ENCODE data around the gene HPCAL4. TPM values are rescaled to one million over a fixed set of nuclear protein-coding genes. Genes with fewer than 3 reads are reported as not detected.

Gene HPCAL4
- total and polyA plus RNA-seq, 10 of the 15 experiments (the other 5 are each of a cell fraction or from before 2014, with no cell fraction given), result 0.05 to 0.18 (median 0.06) TPM; not detected in 5

- intact Hi-C loops (cut with micrococcal nuclease; ENCODE audit: unreplicated experiment), result loop anchor here (10.0 kb wide), 1 partner anchor 264 kb away; no protein-coding TSS in a partner anchor
- Histone ChIP-seq H2AFZ (ENCODE audit: control insufficient read depth, low read depth, low read length) (no peak overlapping the region), H3K4me2 (ENCODE audit: control insufficient read depth, insufficient read depth) (no peak overlapping the region), H3K27ac (ENCODE audit: control insufficient read depth, insufficient read depth) (no peak overlapping the region), H3K27me3 (replicated peaks in 1 of 2; ENCODE audit: control insufficient read depth in 2 of 2, insufficient read depth in 2 of 2, low read length in 1 of 2) (no peaks in the 10 kb centered on the region), H3K9ac (ENCODE audit: control insufficient read depth, insufficient read depth, low read length) (no peak overlapping the region), H4K20me1 (ENCODE audit: control insufficient read depth, insufficient read depth) (no peaks in the 10 kb centered on the region), H3K36me3 (ENCODE audit: control insufficient read depth in 2 of 2, insufficient read depth in 2 of 2, low read length in 1 of 2) (no peaks in the 10 kb centered on the region), H3K4me3 (no peak overlapping the region), H3K9me3 (replicated peaks; ENCODE audit: control insufficient read depth, insufficient read depth, low read length) (no peaks in the 10 kb centered on the region; the same call in 2 of the 3 replicates), H3K4me1 (ENCODE audit: control insufficient read depth, insufficient read depth, low read length) (peaks cover 14% of the 10 kb centered on the region), H3K79me2 (ENCODE audit: control insufficient read depth, insufficient read depth, low read length) (no peaks in the 10 kb centered on the region)
- in situ Hi-C loops (cut with MboI), result no loop called here
- no peak for ATAC-seq
- POLR2A ChIA-PET, result no interaction called here
- 61% methylated on average over 3 of the region's 3 CpGs for WGBS (ENCODE audit: insufficient coverage, insufficient replicate concordance, low lambda C conversion rate, missing lambda C conversion rate)
- CTCF ChIA-PET, result interaction anchor here (0.9 kb wide), 1 partner anchor 11 kb away, joined by 3 read pairs; no protein-coding TSS in a partner anchor
- RAD21 ChIA-PET (ENCODE audit: unreplicated experiment), result no interaction called here
- TF ChIP-seq POU2F2 (IDR thresholded peaks at IDR 0.05; ENCODE audit: borderline replicate concordance, low read depth, low read length), result no peak
- no TSS peak for BruUV-seq (replicated peaks)
- no peak for FAIRE-seq
- DNase-seq (ENCODE audit: low read depth, low spot score), result no peak
- SMC1A ChIA-PET (ENCODE audit: uncharacterized antibody, unreplicated experiment), result interaction anchor here (1.0 to 1.3 kb wide), 2 partner anchors 9 to 12 kb away, joined by 3 read pairs; no protein-coding TSS in a partner anchor
Observed at GRCh38 chr1:39729030-39729429, 37.8 kb upstream of the HPCAL4 start.

- peak overlapping the region; percentile 76 for H3K4me2 ChIP-seq (ENCODE audit: control insufficient read depth, insufficient read depth)
- SMC1A ChIA-PET (ENCODE audit: uncharacterized antibody, unreplicated experiment), result interaction anchor here (3.2 kb wide), 1 partner anchor 11 kb away, joined by 10 read pairs; the partner anchor contains the start of gene PPIE
- no peak for ATAC-seq
- no peak for FAIRE-seq
- no peaks in the 10 kb centered on the region for H3K27me3 ChIP-seq (replicated peaks in 1 of 2; ENCODE audit: control insufficient read depth in 2 of 2, insufficient read depth in 2 of 2, low read length in 1 of 2)
- no peaks in the 10 kb centered on the region for H3K79me2 ChIP-seq (ENCODE audit: control insufficient read depth, insufficient read depth, low read length)
- H3K4me3 ChIP-seq, result no peak overlapping the region
- POLR2A ChIA-PET, result no interaction called here
- no TSS peak for BruUV-seq (replicated peaks)
- no peaks in the 10 kb centered on the region for H3K36me3 ChIP-seq (ENCODE audit: control insufficient read depth in 2 of 2, insufficient read depth in 2 of 2, low read length in 1 of 2)
- peak overlapping the region; percentile 37 for H2AFZ ChIP-seq (ENCODE audit: control insufficient read depth, low read depth, low read length)
- peaks cover 14% of the 10 kb centered on the region for H3K4me1 ChIP-seq (ENCODE audit: control insufficient read depth, insufficient read depth, low read length)
- DNase-seq (ENCODE audit: low read depth, low spot score), result no peak
- TF ChIP-seq MLLT1 (IDR thresholded peaks at IDR 0.05) (peak; percentile 57; the same call in 1 of the 2 replicates), TBL1XR1 (IDR thresholded peaks at IDR 0.05; ENCODE audit: low read depth, low read length) (no peak)
- RAD21 ChIA-PET (ENCODE audit: unreplicated experiment), result no interaction called here
- 65% methylated on average over 14 of the region's 14 CpGs for WGBS (ENCODE audit: insufficient coverage, insufficient replicate concordance, low lambda C conversion rate, missing lambda C conversion rate)
- no peak overlapping the region for H3K9ac ChIP-seq (ENCODE audit: control insufficient read depth, insufficient read depth, low read length)
- no peak overlapping the region for H3K27ac ChIP-seq (ENCODE audit: control insufficient read depth, insufficient read depth)
- H3K9me3 ChIP-seq (replicated peaks; ENCODE audit: control insufficient read depth, insufficient read depth, low read length), result no peaks in the 10 kb centered on the region; the same call in 2 of the 3 replicates
- no peaks in the 10 kb centered on the region for H4K20me1 ChIP-seq (ENCODE audit: control insufficient read depth, insufficient read depth)
- intact Hi-C loops (cut with micrococcal nuclease; ENCODE audit: unreplicated experiment) (loop anchor here (10.0 kb wide), 1 partner anchor 263 kb away; no protein-coding TSS in a partner anchor), in situ Hi-C loops (cut with MboI) (no loop called here)
- CTCF ChIA-PET, result interaction anchor here (1.2 to 1.5 kb wide), 2 partner anchors 74 to 329 kb away, joined by 3 to 4 read pairs; no protein-coding TSS in a partner anchor
Observed at GRCh38 chr1:39727932-39728317, 36.7 kb upstream of the HPCAL4 start.

Measured in GM12878 (cell line).